ENCODE data around the gene ENGASE. TPM values are rescaled to one million over a fixed set of nuclear protein-coding genes. Genes with fewer than 3 reads are reported as not detected.

ENGASE gene
- total and polyA plus RNA-seq, 9 of the 15 experiments (the other 6 are each of a cell fraction or from before 2014, with no cell fraction given) = 0.06 to 45.5 (median 13.9) TPM

- Histone ChIP-seq H2AFZ (ENCODE audit: low read depth, low read length) (no peak overlapping the region), H3K9ac (ENCODE audit: insufficient read depth in 1 of 2, low read depth in 2 of 2, low read length in 2 of 2) (no peak overlapping the region; a peak in 1 of 4 replicates), H3K27me3 (ENCODE audit: control insufficient read depth in 2 of 2, insufficient read depth in 2 of 2, low read length in 2 of 2) (peaks cover 0 to 89% of the 10 kb centered on the region in 2 experiments; a peak in 4 of 5 replicates), H3K9me3 (replicated peaks; ENCODE audit: control insufficient read depth, insufficient read depth, low read depth, low read length) (no peaks in the 10 kb centered on the region), H3K4me2 (ENCODE audit: insufficient read depth, low read length) (no peak overlapping the region), H3K9me1 (ENCODE audit: control insufficient read depth, insufficient read depth, low read length) (no peaks in the 10 kb centered on the region), H3K27ac (ENCODE audit: extremely low read depth, low read depth, low read length) (no peak overlapping the region), H3K4me1 (replicated peaks in 1 of 2; ENCODE audit: control insufficient read depth in 2 of 2, insufficient read depth in 2 of 2, low read length in 2 of 2) (peaks cover 0 to 14% of the 10 kb centered on the region in 2 experiments; a peak in 2 of 5 replicates), H4K20me1 (replicated peaks; ENCODE audit: control insufficient read depth, insufficient read depth, low read length) (peaks cover 24% of the 10 kb centered on the region), H3K4me3 (no peak overlapping the region), H3K36me3 (ENCODE audit: control insufficient read depth, insufficient read depth, low read length) (no peaks in the 10 kb centered on the region), H3K79me2 (ENCODE audit: control insufficient read depth, insufficient read depth, low read length) (no peaks in the 10 kb centered on the region)
- no TSS peak for BruUV-seq (replicated peaks)
- ATAC-seq = no peak
- DNase-seq (ENCODE audit: extremely low read depth in 1 of 4, low spot score in 3 of 4) = no peak
- WGBS (ENCODE audit: insufficient coverage, low coverage, missing lambda C conversion rate) = 0% methylated on average over 26 of the region's 30 CpGs
- in situ Hi-C loops (cut with MboI) = no loop called here
- CTCF ChIA-PET (ENCODE audit: low intra/inter-chr PET ratio) = no interaction called here
- TF ChIP-seq OTX1 (CRISPR knock-in tag; IDR thresholded peaks at IDR 0.05) (no peak), ZNF316 (IDR thresholded peaks at IDR 0.05) (peak; percentile 41; the same call in 1 of the 2 replicates), MXD1 (CRISPR knock-in tag; IDR thresholded peaks at IDR 0.05; ENCODE audit: borderline replicate concordance, poor library complexity, severe bottlenecking) (no peak), CBFB (CRISPR knock-in tag; IDR thresholded peaks at IDR 0.05) (no peak), NFIC (IDR thresholded peaks at IDR 0.05) (peak; percentile 51; the same call in 1 of the 2 replicates), E2F6 (IDR thresholded peaks at IDR 0.05; ENCODE audit: borderline replicate concordance in 1 of 2, extremely low read depth in 1 of 2, insufficient read depth in 1 of 2, insufficient read length in 1 of 2, low read depth in 1 of 2, low read length in 1 of 2, poor library complexity in 1 of 2, severe bottlenecking in 1 of 2) (no peak), CEBPG (CRISPR knock-in tag; IDR thresholded peaks at IDR 0.05) (no peak), CEBPG (tag; conservative IDR thresholded peaks at IDR 0.05 in 1 of 2, IDR thresholded peaks at IDR 0.05 in 1 of 2) (no peak), ZNF77 (CRISPR knock-in tag; IDR thresholded peaks at IDR 0.05) (no peak), MAFG (tag; conservative IDR thresholded peaks at IDR 0.05) (peak; percentile 38)
- POLR2A ChIA-PET = no interaction called here
- no peak for FAIRE-seq
- intact Hi-C loops (cut with micrococcal nuclease) = no loop called here
Observed at GRCh38 chr17:79114458-79115301, 40.1 kb downstream of the ENGASE start.
